Smooth muscle cell (in vitro differentiated cells): ENCODE measurements around the gene MFSD2A. TPM values are rescaled to one million over a fixed set of nuclear protein-coding genes. Genes with fewer than 3 reads are reported as not detected.

ENCODE experiments used
- DNase-seq: peaks from one replicate; lab custom pipeline; 2025; ENCODE audit not compliant: unreplicated experiment; lab: John Stamatoyannopoulos, UW
- H2AFZ ChIP-seq: fragments of 200-600 bp; sonication (generic); 2 replicates; pipeline ENCODE4 v1.6.0; 2016; ENCODE audit warnings: antibody characterized with exemption, low read depth, mild to moderate bottlenecking
- H3F3A ChIP-seq: fragments of 200-600 bp; sonication (generic); 2 replicates; pipeline ENCODE4 v1.6.0; 2017; ENCODE audit warnings: antibody characterized with exemption, low read depth
- H3K27ac ChIP-seq: fragments of 200-600 bp; sonication (generic); 2 replicates; pipeline ENCODE4 v1.5.1; 2016; ENCODE audit warnings: low read depth, mild to moderate bottlenecking
- H3K27me3 ChIP-seq: fragments of 200-600 bp; sonication (generic); 2 replicates; pipeline ENCODE4 v1.6.1; 2016; ENCODE audit warnings: low read depth, mild to moderate bottlenecking
- H3K36me3 ChIP-seq: fragments of 200-600 bp; sonication (generic); 2 replicates; pipeline ENCODE4 v1.5.1; 2016; ENCODE audit warnings: low read depth
- H3K4me1 ChIP-seq: fragments of 200-600 bp; sonication (generic); 2 replicates; pipeline ENCODE4 v1.5.1; 2016; ENCODE audit warnings: low read depth
- H3K4me2 ChIP-seq: fragments of 200-600 bp; sonication (generic); 2 replicates; pipeline ENCODE4 v1.6.0; 2016; ENCODE audit warnings: mild to moderate bottlenecking
- H3K4me3 ChIP-seq: fragments of 200-600 bp; sonication (generic); 2 replicates; pipeline ENCODE4 v1.5.1; 2016; ENCODE audit warnings: mild to moderate bottlenecking
- H3K79me2 ChIP-seq: fragments of 200-600 bp; sonication (generic); 2 replicates; pipeline ENCODE4 v1.6.0; 2016; ENCODE audit warnings: low read depth, mild to moderate bottlenecking
- H3K9ac ChIP-seq: fragments of 200-600 bp; sonication (generic); 2 replicates; pipeline ENCODE4 v1.6.0; 2016; ENCODE audit warnings: low read depth
- H3K9me3 ChIP-seq: fragments of 200-600 bp; sonication (generic); replicated peaks from 2 replicates; pipeline ENCODE4 v1.5.1; 2016; ENCODE audit warnings: low read depth
- H4K20me1 ChIP-seq: fragments of 200-600 bp; sonication (generic); 2 replicates; pipeline ENCODE4 v1.6.0; 2016; ENCODE audit warnings: low read depth
- WGBS: methylation state at CpG from one replicate; pipeline ENCODE4 v1.1.7; 2016; ENCODE audit warnings: low lambda C conversion rate; 5-methylcytosine and 5-hydroxymethylcytosine counted together
- polyA plus RNA-seq: library from polyadenylated mRNA; unstranded; fragments of >200 nt; fragmentation: Nextera tagmentation; extraction: Ambion mirVana; gene quantifications from 2 replicates; pipeline ENCODE4 v1.2.1, GENCODE V29; 2016
- total RNA-seq: library from RNA; depleted of rRNA; stranded (reverse); fragments of >200 nt; gene quantifications from 2 replicates; pipeline ENCODE4 v1.2.3, GENCODE V29; 2014
- TF ChIP-seq, protein P1 (sequence below): fragments of 200-600 bp; sonication (generic); IDR thresholded peaks from 2 replicates; pipeline ENCODE4 v1.5.1; 2017; ENCODE audit warnings: borderline replicate concordance, mild to moderate bottlenecking, antibody characterized with exemption; ENCODE audit not compliant: insufficient read depth, poor library complexity, severe bottlenecking

The MFSD2A gene
- total and polyA plus RNA-seq, 2 experiments from 2014 or later = 3.3 to 5.3 TPM

GRCh38 chr1:39995973-39996393 lies 41.0 kb downstream of the MFSD2A start:
- no peak overlapping the region for H3K27ac ChIP-seq
- 100% methylated on average over 1 of the region's 1 CpG for WGBS
- H3K36me3 ChIP-seq = no peaks in the 10 kb centered on the region
- H3K4me1 ChIP-seq = no peaks in the 10 kb centered on the region
- H2AFZ ChIP-seq = no peak overlapping the region
- no peak overlapping the region for H3K4me3 ChIP-seq
- no peaks in the 10 kb centered on the region for H4K20me1 ChIP-seq
- H3K27me3 ChIP-seq = no peaks in the 10 kb centered on the region
- no peak for DNase-seq
- TF ChIP-seq, protein P1, sequence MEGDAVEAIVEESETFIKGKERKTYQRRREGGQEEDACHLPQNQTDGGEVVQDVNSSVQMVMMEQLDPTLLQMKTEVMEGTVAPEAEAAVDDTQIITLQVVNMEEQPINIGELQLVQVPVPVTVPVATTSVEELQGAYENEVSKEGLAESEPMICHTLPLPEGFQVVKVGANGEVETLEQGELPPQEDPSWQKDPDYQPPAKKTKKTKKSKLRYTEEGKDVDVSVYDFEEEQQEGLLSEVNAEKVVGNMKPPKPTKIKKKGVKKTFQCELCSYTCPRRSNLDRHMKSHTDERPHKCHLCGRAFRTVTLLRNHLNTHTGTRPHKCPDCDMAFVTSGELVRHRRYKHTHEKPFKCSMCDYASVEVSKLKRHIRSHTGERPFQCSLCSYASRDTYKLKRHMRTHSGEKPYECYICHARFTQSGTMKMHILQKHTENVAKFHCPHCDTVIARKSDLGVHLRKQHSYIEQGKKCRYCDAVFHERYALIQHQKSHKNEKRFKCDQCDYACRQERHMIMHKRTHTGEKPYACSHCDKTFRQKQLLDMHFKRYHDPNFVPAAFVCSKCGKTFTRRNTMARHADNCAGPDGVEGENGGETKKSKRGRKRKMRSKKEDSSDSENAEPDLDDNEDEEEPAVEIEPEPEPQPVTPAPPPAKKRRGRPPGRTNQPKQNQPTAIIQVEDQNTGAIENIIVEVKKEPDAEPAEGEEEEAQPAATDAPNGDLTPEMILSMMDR = no peak
- H3K9ac ChIP-seq = no peak overlapping the region
- H3K9me3 ChIP-seq = no peaks in the 10 kb centered on the region
- no peaks in the 10 kb centered on the region for H3F3A ChIP-seq
- H3K4me2 ChIP-seq = no peak overlapping the region
- no peaks in the 10 kb centered on the region for H3K79me2 ChIP-seq

GRCh38 chr1:39996396-39997004 lies 41.6 kb downstream of the MFSD2A start:
- no peaks in the 10 kb centered on the region for H3F3A ChIP-seq
- H2AFZ ChIP-seq = no peak overlapping the region
- no peak overlapping the region for H3K4me3 ChIP-seq
- H3K9me3 ChIP-seq = no peaks in the 10 kb centered on the region
- no peak for DNase-seq
- H3K27me3 ChIP-seq = no peaks in the 10 kb centered on the region
- H3K4me2 ChIP-seq = no peak overlapping the region
- H3K79me2 ChIP-seq = no peaks in the 10 kb centered on the region
- TF ChIP-seq, protein P1 = no peak
- H3K27ac ChIP-seq = no peak overlapping the region
- H3K4me1 ChIP-seq = no peaks in the 10 kb centered on the region
- H3K36me3 ChIP-seq = no peaks in the 10 kb centered on the region
- no peaks in the 10 kb centered on the region for H4K20me1 ChIP-seq
- H3K9ac ChIP-seq = no peak overlapping the region

GRCh38 chr1:40001456-40001855 lies 46.5 kb downstream of the MFSD2A start:
- Histone ChIP-seq H3K4me3 (no peak overlapping the region), H3K4me2 (no peak overlapping the region), H3K36me3 (no peaks in the 10 kb centered on the region), H3K4me1 (peaks cover 5% of the 10 kb centered on the region), H3K9ac (no peak overlapping the region), H4K20me1 (no peaks in the 10 kb centered on the region), H3K27me3 (no peaks in the 10 kb centered on the region), H3K9me3 (no peaks in the 10 kb centered on the region), H3K79me2 (no peaks in the 10 kb centered on the region), H3K27ac (no peak overlapping the region), H3F3A (no peaks in the 10 kb centered on the region), H2AFZ (no peak overlapping the region)
- DNase-seq = no peak
- TF ChIP-seq, protein P1 = no peak
- 94% methylated on average over 2 of the region's 2 CpGs for WGBS
